Thyroid gland (tissue), 4 donors: ENCODE data around the gene SPAAR. TPM values are rescaled to one million over a fixed set of nuclear protein-coding genes. Genes with fewer than 3 reads are reported as not detected.
A peak's percentile ranks its signal among the peaks of the same experiment; 100 is the strongest.

ENCODE experiments used
- DNase-seq, 2 donors: peaks; one replicate each; pipeline ENCODE4 v3.0.0-alpha.2; 2019
- H3K27ac ChIP-seq, 3 donors: fragments of 200-600 bp; sonication (generic); 1 replicate in 2 of 3; 2 replicates in 1 of 3; pipeline ENCODE4 v1.5.1; 2016 to 2019; ENCODE audit warnings: mild to moderate bottlenecking in 1 of 3, moderate library complexity in 1 of 3
- H3K27me3 ChIP-seq: fragments of 200-600 bp; sonication (generic); one replicate; pipeline ENCODE4 v1.5.1; 2019
- H3K36me3 ChIP-seq, 2 donors: fragments of 200-600 bp; sonication (generic); one replicate each; pipeline ENCODE4 v1.5.1; 2016 to 2019
- H3K4me1 ChIP-seq, 2 donors: fragments of 200-600 bp; sonication (generic); one replicate each; pipeline ENCODE4 v1.5.1; 2017 to 2019
- H3K4me3 ChIP-seq, 3 donors: fragments of 200-600 bp; sonication (generic); replicated peaks in 1 of 3; 1 replicate in 2 of 3; 2 replicates in 1 of 3; pipeline ENCODE4 v1.5.1; 2016; ENCODE audit warnings: mild to moderate bottlenecking in 1 of 3
- H3K9me3 ChIP-seq: fragments of 200-600 bp; sonication (generic); one replicate; pipeline ENCODE4 v1.5.1; 2017
- POLR2A ChIP-seq, 2 donors: fragments of 450-650 bp; IDR thresholded peaks; one replicate each; pipeline ENCODE4 v1.6.1; 2017; ENCODE audit warnings: antibody characterized with exemption in 2 of 2, mild to moderate bottlenecking in 2 of 2, moderate library complexity in 1 of 2
- WGBS, 2 donors: methylation state at CpG; one replicate each; pipeline ENCODE4 v1.1.5; 2017; 5-methylcytosine and 5-hydroxymethylcytosine counted together
- intact Hi-C: fragments of 100-400 bp; cut with DNase I; formaldehyde crosslinking; loops from one replicate; pipeline ENCODE4 v1.15.1; 2023
- total RNA-seq, 4 donors: library from RNA; depleted of rRNA; stranded (reverse); fragments of >200 nt; gene quantifications; one replicate each; pipeline ENCODE4 v1.2.3, GENCODE V29; 2016
- TF ChIP-seq, protein P1 (sequence below), 6 experiments: fragments of 200-600 bp in 3 of 6; fragments of 450-650 bp in 3 of 6; sonication (generic) in 3 of 6; IDR thresholded peaks; one replicate each; pipeline ENCODE4 v1.5.1; 2016 to 2019; ENCODE audit warnings: antibody characterized with exemption in 6 of 6, mild to moderate bottlenecking in 2 of 6, inconsistent platforms in 1 of 6, moderate library complexity in 1 of 6

The SPAAR gene
- total RNA-seq, 4 donors from 2014 or later, result 2.1 to 8.1 (median 3.6) TPM

DNA sequence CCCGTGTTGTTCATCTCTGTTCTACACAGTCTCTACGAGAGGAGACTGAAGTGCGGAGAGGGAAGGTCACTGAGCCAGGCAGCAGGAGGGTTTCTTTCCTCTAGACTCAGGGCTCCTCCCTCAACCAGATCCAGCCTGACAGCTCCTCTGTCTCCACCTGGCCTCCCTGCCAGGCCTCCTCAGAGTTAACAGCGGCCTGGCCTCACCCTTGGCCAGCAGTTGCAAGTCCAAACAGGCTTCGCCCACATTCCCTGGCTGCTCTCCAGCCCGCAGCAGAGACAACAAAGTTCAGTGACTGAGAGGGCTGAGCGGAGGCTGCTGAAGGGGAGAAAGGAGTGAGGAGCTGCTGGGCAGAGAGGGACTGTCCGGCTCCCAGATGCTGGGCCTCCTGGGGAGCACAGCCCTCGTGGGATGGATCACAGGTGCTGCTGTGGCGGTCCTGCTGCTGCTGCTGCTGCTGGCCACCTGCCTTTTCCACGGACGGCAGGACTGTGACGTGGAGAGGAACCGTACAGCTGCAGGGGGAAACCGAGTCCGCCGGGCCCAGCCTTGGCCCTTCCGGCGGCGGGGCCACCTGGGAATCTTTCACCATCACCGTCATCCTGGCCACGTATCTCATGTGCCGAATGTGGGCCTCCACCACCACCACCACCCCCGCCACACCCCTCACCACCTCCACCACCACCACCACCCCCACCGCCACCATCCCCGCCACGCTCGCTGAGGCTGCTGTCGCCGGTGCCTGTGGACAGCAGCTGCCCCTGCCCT is 3.2 kb upstream of the SPAAR start, which contains the start of gene HRCT1:
HRCT1 (plus strand) TSS at position 291 of the 768 bp plus-strand sequence; CDS start at position 377, 86 bp downstream.
- peak in 1 of 2 donors; percentile 56 for TF ChIP-seq POLR2A (IDR thresholded peaks at IDR 0.05)
- TF ChIP-seq, protein P1, sequence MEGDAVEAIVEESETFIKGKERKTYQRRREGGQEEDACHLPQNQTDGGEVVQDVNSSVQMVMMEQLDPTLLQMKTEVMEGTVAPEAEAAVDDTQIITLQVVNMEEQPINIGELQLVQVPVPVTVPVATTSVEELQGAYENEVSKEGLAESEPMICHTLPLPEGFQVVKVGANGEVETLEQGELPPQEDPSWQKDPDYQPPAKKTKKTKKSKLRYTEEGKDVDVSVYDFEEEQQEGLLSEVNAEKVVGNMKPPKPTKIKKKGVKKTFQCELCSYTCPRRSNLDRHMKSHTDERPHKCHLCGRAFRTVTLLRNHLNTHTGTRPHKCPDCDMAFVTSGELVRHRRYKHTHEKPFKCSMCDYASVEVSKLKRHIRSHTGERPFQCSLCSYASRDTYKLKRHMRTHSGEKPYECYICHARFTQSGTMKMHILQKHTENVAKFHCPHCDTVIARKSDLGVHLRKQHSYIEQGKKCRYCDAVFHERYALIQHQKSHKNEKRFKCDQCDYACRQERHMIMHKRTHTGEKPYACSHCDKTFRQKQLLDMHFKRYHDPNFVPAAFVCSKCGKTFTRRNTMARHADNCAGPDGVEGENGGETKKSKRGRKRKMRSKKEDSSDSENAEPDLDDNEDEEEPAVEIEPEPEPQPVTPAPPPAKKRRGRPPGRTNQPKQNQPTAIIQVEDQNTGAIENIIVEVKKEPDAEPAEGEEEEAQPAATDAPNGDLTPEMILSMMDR (IDR thresholded peaks at IDR 0.05), result no peak
- H3K27me3 ChIP-seq, result no peaks in the 10 kb centered on the region
- no peaks in the 10 kb centered on the region for H3K36me3 ChIP-seq
- intact Hi-C loops, result loop anchor here (5.0 kb wide), 1 partner anchor 36 kb away; no protein-coding TSS in a partner anchor
- peak; percentile 96 to 98 for DNase-seq
- peak within 1 kb of the TSS in 1 of 3 donors; percentile 3 for H3K4me3 ChIP-seq
- peak within 1 kb of the TSS; percentile 84 to 97 (median 96) for H3K27ac ChIP-seq
- peaks cover 58 to 67% of the 10 kb centered on the region in 2 donors for H3K4me1 ChIP-seq
- 43 to 52% methylated on average over 27 of the region's 30 CpGs for WGBS, 2 donors
- H3K9me3 ChIP-seq, result no peaks in the 10 kb centered on the region

DNA sequence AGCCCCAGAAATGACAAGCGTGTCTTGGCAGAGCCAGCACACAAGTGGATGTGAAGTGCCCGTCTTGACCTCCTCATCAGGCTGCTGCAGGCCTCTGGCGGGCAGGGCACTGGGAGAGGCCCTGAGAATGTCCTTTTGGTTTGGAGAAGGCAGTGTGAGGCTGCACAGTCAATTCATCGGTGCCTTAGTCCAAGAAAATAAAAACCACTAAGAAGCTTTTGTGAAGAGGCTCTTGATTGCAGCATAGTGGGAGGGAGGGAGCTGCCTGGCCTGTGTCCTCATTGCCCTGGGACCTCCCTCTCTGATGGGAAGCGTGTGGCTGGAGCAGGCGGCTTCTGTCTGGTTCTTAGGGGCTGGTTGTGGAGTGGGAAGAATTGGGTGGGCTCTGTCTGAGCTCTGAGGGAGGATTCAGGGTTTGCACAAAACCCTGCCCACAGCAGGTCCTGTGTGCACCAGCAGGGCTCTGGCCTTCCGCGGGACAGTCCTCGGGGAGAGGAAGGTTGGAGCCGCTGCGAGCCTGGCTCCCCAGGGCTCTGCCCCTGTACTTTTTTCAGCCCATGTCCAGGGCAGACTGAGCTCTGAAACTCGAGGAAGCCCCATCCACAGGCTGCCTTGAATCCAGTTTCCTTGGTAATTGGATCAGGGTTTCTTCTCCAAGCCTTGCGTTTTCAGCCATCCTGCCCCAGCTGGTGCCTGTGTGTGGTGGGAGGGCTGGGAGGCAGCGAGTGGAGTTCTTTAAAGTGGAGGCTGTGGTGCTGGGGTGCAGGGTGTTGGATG is 2.2 kb upstream of the SPAAR start:
- Histone ChIP-seq H3K4me3 (peak overlapping the region in 1 of 3 donors; percentile 2), H3K9me3 (no peaks in the 10 kb centered on the region), H3K27ac (peak overlapping the region; percentile 84 to 97 (median 96)), H3K36me3 (no peaks in the 10 kb centered on the region), H3K4me1 (peaks cover 58 to 67% of the 10 kb centered on the region in 2 donors), H3K27me3 (no peaks in the 10 kb centered on the region)
- TF ChIP-seq, protein P1 (IDR thresholded peaks at IDR 0.05), result peak in 1 of 6 experiments; percentile 14
- peak in 1 of 2 donors; percentile 52 for TF ChIP-seq POLR2A (IDR thresholded peaks at IDR 0.05)
- intact Hi-C loops, result loop anchor here (5.0 kb wide), 1 partner anchor 35 kb away; no protein-coding TSS in a partner anchor
- peak; percentile 90 for DNase-seq
- 24 to 29% methylated on average over 13 of the region's 14 CpGs for WGBS, 2 donors

DNA sequence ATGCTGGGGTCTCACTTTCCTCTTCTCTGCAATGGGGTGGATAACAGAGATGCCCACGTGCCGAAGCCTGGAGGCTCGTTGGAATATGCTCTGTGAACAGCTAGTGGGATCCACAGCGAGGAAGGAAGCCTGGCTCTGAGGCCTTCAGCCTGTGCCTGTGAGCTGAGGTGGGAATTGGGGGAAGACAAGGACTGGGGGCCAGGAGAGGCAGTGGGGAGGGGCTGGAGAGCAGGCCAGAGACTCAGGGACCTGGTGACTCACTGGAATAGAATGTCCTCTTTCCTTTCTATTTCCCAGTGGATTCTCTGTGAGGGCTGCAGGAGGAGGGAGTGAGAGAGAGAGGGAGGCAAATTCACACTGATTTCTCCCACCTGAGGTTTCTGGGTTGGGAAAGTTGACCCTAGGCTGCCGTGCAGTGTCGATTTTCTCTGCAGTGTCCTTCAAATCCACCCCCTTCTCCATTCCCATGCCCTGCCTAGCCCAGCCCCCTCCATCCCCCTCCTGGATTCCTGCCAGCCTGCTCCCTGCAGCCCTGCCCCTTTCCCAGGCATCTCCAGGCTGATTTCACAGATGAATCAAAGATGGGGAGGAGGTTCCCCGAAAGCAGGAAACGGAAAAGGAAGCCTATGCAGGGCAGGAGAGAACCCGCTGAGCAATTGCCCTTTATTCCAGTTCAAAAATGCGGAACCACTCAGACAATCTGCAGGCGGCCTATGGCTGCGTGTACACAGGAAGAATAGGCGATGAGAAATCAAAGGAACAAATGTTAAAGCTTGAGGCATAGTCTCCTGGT is 1.4 kb upstream of the SPAAR start:
- Histone ChIP-seq H3K4me3 (peak overlapping the region in 1 of 3 donors; percentile 2), H3K27me3 (no peaks in the 10 kb centered on the region), H3K36me3 (no peaks in the 10 kb centered on the region), H3K4me1 (peaks cover 60 to 74% of the 10 kb centered on the region in 2 donors), H3K9me3 (no peaks in the 10 kb centered on the region), H3K27ac (peak overlapping the region; percentile 84 to 97 (median 96))
- intact Hi-C loops, result loop anchor here (5.0 kb wide), 1 partner anchor 34 kb away; no protein-coding TSS in a partner anchor
- WGBS, 2 donors, result 37 to 42% methylated on average over 13 of the region's 13 CpGs
- TF ChIP-seq POLR2A (IDR thresholded peaks at IDR 0.05), result peak in 1 of 2 donors; percentile 36
- TF ChIP-seq, protein P1 (IDR thresholded peaks at IDR 0.05), result no peak
- peak; percentile 71 to 73 for DNase-seq

DNA sequence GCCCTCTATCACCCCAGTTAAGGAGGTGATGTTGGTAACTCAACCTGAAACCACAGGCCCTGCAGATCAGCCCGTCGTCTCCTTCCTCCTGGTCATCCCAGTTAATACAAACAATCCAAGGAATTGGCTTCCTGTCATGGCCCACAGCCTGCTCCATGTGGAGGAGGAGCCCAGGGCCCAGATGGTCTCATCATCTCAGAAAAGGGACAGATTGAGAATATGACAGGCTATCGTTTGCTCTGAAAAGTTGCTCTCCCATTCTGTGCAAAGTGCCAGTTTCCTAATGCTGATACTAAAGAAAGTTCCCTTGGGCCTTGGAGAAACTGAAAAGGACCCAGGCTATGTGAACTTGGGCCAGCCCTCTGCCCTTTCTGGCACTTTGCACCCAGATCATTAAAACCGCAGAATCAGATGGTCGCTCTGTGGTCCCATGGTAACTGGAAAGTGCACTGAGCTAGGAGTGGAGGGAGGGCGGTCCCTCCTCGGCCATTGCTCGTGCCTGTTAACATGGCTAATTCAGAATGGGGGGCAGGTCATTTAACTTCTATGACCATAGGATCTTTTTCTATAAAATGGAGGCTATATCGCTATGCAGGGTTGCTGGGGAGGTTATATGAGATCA is 675 bp upstream of the SPAAR start:
- WGBS, 2 donors, result 57 to 69% methylated on average over 8 to 9 of the region's 9 CpGs
- peaks cover 62 to 77% of the 10 kb centered on the region in 2 donors for H3K4me1 ChIP-seq
- H3K9me3 ChIP-seq, result no peaks in the 10 kb centered on the region
- DNase-seq, result no peak
- peak overlapping the region; percentile 84 to 97 (median 96) for H3K27ac ChIP-seq
- H3K36me3 ChIP-seq, result no peaks in the 10 kb centered on the region
- intact Hi-C loops, result loop anchor here (5.0 kb wide), 1 partner anchor 34 kb away; no protein-coding TSS in a partner anchor
- TF ChIP-seq POLR2A (IDR thresholded peaks at IDR 0.05), result no peak
- TF ChIP-seq, protein P1 (IDR thresholded peaks at IDR 0.05), result no peak
- H3K4me3 ChIP-seq, result no peak overlapping the region
- H3K27me3 ChIP-seq, result no peaks in the 10 kb centered on the region
